ENCODE measurements around the gene GARRE1.
"Not testable (repeated sequence)": the region's sequence is repeated elsewhere in the genome, so short reads cannot be mapped to it uniquely, and the experiment has no call there.

DNA sequence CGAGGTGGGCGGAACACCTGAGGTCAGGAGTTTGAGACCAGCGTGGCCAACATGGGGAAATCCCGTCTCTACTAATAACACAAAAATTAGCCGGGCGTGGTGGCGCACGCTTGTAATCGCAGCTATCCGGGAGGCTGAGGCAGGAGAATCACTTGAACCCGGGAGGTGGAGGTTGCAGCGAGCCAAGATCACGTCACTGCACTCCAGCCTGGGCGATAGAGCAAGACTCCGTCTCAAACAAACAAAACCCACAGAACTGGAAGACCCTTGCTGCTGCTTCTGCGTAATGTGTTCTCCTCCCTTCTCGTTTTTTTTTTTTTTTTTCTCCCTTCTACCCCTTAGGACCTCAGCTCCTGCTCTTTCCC lies 691 bp upstream of the GARRE1 start:
- TF ChIP-seq, protein P1, sequence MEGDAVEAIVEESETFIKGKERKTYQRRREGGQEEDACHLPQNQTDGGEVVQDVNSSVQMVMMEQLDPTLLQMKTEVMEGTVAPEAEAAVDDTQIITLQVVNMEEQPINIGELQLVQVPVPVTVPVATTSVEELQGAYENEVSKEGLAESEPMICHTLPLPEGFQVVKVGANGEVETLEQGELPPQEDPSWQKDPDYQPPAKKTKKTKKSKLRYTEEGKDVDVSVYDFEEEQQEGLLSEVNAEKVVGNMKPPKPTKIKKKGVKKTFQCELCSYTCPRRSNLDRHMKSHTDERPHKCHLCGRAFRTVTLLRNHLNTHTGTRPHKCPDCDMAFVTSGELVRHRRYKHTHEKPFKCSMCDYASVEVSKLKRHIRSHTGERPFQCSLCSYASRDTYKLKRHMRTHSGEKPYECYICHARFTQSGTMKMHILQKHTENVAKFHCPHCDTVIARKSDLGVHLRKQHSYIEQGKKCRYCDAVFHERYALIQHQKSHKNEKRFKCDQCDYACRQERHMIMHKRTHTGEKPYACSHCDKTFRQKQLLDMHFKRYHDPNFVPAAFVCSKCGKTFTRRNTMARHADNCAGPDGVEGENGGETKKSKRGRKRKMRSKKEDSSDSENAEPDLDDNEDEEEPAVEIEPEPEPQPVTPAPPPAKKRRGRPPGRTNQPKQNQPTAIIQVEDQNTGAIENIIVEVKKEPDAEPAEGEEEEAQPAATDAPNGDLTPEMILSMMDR (IDR thresholded peaks at IDR 0.05) = not testable (repeated sequence)
- not testable (repeated sequence) for TF ChIP-seq POLR2A (IDR thresholded peaks at IDR 0.05)
